GM13977 (cell line): ENCODE results near the gene KRR1.

Source experiments
- DNase-seq: peaks from one replicate; pipeline ENCODE4 v3.0.0; 2012; ENCODE audit warnings: low spot score
- CTCF ChIP-seq: IDR thresholded peaks from 2 replicates; pipeline ENCODE4 v1.5.1; 2012; ENCODE audit warnings: mild to moderate bottlenecking, control low read depth; ENCODE audit not compliant: insufficient read depth; ENCODE audit errors: extremely low read depth, missing control alignments
- in situ Hi-C: fragments of 300-500 bp; cut with MboI; formaldehyde crosslinking; loops from one replicate; pipeline ENCODE4 v1.12.0; 2022; ENCODE audit warnings: low sequenced_read_pairs, low pct_unique_long_range_greater_than_20kb, mixed read lengths, inconsistent platforms; ENCODE audit not compliant: unreplicated experiment

Gene KRR1

GRCh38 chr12:75511116-75512048, at the start of gene KRR1:
TSS of gene KRR1 (minus strand) at chr12:75511609. CDS start at chr12:75511597, 12 bp downstream.
- in situ Hi-C loops = loop anchor here (25.0 kb wide), 1 partner anchor 951 kb away; no protein-coding TSS in a partner anchor
- DNase-seq = peak; percentile 49
- TF ChIP-seq CTCF = no peak

GRCh38 chr12:75560167-75560566, 48.8 kb upstream of the KRR1 start:
- DNase-seq = peak; percentile 8
- TF ChIP-seq CTCF = peak; percentile 50
- in situ Hi-C loops = no loop called here

DNA sequence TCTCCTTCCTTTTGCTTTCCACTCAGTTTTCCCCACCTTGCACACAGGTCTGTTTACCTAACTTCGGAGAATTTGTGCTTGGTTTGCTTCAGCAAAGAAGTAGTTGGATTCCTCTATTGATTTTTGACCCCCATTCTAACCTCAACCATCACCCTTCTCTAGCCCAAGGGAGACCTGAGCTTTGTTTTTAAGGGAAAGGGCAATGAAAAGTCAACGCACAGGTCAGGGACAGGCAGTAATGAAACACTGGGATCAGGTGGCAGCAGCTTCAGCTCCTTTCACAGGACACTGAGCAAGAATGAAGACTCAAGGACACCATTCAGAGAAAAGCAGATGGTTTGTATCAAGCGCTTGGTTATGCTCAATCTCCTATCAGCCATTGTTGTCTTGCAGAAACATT, 46.9 kb upstream of the KRR1 start:
- DNase-seq = no peak
- in situ Hi-C loops = no loop called here
- TF ChIP-seq CTCF = no peak

GRCh38 chr12:75556311-75556899, 45.0 kb upstream of the KRR1 start:
- no peak for TF ChIP-seq CTCF
- no peak for DNase-seq
- in situ Hi-C loops = no loop called here

- TF ChIP-seq CTCF = no peak
- in situ Hi-C loops = no loop called here
- DNase-seq = no peak
Observed at GRCh38 chr12:75554556-75554880, 43.1 kb upstream of the KRR1 start.

DNA sequence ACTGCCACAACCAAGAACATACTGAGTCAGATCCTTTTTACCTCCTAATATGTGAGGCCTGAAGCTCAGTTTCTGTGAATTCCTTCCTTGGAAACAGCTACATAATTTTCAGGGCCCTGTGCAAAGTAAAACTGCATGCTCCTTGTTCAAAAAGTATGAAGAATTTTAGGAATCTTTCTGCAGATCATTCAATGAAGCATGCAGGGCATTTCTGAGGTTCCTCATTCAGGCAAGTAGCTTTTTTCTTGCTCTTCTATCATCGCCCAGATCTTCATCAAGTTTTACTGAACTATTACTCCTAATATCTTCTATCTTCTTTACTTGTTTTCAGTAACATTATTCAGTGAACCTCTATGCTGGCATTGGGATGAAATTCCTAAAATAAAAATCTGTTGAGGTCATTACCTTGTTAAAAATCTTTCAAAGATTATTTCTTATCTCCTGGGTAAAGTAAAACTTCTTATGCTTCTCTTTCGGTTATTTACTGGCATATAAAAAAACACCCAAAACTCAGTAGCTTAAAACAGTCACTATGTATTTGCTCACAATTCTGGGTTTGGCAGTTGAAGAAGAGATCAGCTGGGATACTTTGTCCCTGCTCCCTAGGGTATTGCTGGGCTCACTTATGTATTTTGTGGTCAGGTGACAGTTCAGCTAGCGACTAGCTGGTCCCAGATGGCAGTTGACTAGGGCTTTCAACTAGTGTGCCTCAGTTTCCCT, 42.6 kb upstream of the KRR1 start:
- DNase-seq = no peak

More for the DNA sequence above, 42.6 kb upstream of the KRR1 start:
- no peak for TF ChIP-seq CTCF
- in situ Hi-C loops = no loop called here
